Medulla oblongata (tissue), 1 donor: Measurements from ENCODE around the gene GZMB.
"Not testable (repeated sequence)": the region's sequence is repeated elsewhere in the genome, so short reads cannot be mapped to it uniquely, and the experiment has no call there.

Experiments used
- DNase-seq: peaks from one replicate; pipeline ENCODE4 v3.0.0-alpha.2; 2015; ENCODE audit errors: extremely low spot score

GZMB gene

DNA sequence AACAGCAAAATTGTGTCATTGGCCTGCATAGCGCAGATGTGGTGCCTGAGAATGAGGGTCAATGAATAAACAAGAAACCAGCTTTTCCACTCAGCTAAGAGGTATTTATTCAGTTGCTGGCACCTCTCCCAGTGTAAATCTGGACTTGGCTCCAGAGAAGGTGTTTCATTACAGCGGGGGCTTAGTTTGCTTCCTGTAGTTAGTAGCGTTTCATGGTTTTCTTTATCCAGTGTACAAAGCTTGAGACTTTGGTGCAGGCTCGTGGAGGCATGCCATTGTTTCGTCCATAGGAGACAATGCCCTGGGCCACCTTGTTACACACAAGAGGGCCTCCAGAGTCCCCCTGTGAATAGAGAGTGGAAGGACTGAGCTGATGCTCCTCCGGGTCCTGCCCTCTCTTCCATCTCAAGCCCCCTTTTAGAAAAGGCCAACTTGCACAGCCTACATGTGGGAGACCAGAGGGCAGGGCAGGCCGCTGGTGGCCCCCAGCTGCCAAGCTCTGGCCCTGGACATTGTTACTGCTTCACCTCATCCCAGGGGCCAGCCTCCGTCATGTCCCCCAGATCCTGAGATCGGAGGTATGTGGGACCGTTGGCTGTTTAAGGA is 3.0 kb downstream of the GZMB start:
- DNase-seq = no peak

DNA sequence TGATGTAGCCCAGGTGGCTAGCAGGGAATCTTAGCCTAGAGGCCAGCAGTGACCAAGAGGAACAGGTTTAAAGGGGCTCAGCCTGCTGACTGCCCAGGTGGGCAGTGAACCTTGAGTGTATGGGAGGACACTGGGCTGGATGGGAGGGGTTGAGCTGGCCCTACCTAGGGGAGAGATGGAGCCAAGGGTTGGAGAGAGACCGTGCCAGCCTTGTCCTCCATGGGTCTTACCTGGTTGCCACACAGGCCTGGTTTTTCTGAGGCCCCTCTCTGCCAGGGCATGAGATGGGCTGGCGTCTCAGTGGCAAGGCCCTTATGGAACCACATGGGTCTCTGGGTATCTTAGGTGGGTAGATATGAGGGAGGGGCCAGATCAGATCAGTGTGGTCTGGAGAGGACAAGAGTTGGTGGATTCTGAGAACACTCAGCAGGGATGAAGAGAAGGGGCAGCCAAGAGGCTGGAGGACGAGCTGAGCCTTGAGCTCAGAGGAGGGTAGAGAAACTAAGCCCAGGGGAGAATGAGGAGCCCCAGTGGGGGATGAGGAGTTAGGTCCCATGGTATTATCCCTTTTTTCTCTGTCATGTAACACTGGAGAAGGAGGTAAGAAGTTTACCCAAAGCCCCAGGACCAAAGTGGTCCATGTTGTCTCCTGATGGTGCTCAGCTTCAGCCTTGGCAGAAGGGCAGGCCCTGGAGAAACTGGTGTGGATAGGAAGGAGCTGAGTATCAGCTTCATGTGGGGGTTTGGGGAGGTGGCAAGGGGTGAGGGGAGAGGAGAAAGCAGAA is 3.7 kb downstream of the GZMB start:
- DNase-seq = no peak

DNA sequence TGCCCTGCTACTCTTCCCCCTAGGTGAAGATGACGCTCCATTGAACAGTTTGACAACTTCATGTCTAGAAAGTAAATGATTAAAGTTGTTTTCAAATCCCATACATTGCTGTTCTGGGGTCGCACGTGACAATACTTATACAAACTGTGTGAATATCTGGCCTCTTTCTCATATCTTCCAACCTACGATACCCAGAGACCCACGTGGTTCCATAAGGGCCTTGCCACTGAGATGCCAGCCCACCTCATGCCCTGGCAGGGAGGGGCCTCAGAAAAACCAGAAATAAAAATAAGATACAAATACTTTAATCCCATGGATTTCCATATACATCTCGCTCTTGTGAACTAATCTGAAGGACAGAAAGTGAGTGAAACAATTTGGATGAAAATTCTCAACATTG is 4.5 kb downstream of the GZMB start:
- DNase-seq = no peak

DNA sequence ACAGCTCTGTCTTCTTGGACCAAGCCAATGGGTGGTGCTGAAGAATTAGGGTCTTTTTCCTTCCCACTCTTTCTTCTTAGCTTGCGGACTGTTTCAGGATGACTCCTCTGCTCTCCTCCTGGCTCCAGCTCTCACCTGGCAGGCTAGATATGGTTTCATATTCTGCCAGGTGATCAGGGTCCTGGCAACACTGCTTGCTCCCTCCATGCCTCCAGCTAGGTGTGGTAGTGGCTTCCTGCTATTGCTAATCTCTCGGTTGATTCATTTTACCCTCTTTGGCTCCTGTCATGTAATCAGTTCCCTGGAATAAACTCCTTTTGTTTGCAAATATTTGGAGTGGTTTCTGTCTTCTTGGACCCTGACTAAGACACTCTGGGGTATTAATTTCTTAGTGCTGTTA is 20.2 kb downstream of the GZMB start:
- no peak for DNase-seq

DNA sequence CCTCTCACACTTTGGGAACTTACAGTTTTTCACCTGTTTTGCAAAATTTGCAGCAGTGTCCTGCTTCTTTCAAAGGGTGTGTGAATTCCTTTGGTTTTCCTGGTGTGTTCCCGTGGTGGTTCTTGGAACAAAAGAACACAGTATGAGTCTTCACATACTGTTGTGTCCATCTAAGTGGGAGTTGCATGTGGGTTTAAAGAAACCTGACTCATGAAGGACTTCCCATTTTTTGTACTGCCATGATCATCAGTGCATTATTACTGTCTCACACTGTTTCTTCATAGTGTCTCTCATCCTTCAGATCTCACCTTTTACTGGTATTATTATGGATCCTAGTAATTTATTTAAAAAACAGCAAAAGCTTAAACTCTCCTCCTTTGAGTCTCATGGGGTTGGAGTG is 20.7 kb downstream of the GZMB start:
- DNase-seq = no peak

DNA sequence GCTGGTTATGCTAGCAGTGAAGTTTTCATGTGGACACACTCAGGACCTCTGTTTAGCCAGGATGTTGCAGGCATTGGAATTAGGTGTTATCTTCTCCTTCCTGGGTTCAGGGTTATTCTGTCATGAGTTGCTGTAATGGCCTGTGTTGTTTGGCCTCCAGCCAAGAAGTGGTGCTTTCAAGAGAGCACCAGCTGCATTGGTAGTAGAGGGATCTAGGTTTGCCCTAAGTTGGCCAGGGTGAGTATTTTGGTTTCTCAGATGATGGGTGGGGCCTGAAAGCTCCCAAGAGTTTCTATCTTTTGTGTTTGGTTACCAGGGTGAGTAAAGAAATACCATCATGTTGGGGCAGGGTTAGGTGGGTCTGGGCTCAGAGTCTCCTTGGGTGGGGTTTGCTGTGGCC is 21.8 kb downstream of the GZMB start:
- DNase-seq = no peak

DNA sequence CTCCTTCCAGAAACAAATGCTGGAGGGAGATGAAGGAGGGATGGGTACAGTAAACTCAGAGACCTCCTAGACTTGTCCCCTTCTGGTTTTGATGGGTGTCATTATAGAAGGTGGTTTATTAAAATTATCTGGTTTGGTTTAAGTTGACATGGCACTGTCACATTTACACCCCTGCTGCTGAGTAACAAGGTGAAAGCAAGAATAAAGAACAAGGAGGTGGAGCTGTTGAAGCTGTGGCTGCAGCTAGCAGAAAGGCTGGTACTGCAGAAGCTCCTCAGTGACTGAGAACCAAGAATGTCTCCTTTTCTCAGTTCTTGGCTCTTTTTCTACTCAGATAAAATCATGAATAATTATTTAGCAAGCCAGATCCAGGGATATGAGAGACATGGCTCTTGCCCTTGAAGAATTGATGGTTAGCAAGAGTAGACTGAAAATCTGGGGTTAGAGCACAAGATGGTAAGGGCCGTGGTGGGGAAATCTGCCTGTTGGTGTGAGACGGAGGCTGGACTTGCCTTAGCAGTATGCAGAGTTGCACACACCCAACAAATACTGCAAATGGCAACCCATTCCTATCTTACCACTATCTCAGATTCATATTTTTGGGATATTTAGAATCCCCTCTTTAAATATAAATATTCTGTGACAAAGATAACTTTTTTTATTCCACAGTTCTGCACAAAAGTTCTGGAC is 24.2 kb downstream of the GZMB start, which contains the start of gene GZMH:
Gene GZMH, minus strand, starts transcription at position 31 of the 690 bp plus-strand sequence. CDS start 72 bp downstream, outside the sequence.
- DNase-seq = no peak

DNA sequence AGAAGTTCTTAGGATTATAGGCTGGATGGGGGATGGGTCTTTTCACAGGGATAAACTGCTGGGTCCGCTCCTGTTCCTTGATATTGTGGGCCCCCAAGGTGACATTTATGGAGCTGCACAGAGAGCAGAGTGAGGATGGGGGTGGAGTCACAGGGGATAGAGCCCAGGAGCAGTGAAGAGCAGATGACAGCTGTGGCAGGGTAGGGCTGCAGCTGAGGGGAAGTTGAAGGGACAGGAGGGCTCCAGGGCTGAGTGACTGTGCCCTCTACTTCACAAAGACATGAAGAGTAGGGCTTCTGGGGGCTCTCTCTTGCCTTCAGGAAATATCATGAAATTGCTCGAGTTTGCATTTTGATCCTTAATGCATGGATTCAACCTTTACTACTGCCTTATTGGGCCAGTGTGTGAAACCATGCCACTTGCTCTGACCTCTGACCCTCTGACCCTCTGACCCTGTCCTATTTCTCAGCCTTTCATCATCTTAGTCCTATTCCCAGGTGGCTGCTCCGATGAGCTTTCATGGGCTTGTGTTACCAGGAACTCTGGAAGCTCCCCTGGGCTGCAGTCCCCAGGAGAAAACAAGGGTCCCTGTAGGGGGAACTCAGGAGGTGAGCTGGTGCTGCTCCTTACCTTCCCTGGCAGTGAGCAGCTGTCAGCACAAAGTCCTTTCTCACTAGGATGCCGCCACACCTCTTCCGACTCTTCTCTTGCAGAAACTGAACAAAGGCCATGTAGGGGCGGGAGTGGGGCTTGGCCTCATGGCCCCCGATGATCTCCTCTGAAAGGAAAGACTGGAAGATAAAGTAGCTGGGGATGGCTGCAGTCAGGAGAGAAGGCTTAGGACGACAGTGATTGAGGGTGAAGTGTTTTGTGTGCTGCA is 26.1 kb downstream of the GZMB start:
- DNase-seq = no peak

DNA sequence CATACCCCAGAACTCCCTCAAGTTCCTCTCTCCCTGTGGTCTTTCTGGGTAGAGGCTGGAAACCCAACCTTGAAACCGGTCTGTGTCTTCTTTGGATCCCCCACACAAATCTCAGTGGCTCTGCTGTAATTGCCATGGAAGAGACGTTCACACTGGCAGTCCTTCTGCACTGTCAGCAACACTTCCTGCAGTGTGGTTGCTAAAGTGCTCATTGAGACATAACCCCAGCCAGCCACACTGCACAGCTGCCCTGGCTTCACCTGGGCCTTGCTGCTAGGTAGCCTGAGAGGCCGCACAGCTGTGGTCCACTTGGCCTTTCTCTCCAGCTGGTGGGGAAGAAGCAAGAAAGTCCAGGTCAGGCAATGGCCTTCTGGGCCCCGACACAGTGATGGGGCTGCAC is 26.9 kb downstream of the GZMB start:
- DNase-seq = no peak

DNA sequence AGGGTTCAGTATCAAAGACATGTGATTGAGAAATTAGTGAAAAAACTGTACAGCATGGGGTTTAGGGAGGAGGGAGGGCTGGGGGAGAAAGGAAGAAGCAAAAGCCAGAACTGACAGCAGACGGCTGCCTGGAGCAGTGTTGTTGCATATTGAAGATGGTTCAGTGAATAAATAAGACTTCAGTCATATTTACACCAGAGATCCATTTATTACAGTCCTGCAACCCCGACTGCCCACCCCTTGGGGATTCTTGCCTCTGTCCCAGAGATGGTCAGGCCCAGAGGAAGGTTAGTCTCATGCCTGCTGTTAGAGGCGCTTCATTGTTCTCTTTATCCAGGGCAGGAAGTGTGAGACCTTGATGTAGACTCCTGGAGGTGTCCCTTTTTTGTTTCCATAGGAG is 27.7 kb downstream of the GZMB start:
- no peak for DNase-seq

DNA sequence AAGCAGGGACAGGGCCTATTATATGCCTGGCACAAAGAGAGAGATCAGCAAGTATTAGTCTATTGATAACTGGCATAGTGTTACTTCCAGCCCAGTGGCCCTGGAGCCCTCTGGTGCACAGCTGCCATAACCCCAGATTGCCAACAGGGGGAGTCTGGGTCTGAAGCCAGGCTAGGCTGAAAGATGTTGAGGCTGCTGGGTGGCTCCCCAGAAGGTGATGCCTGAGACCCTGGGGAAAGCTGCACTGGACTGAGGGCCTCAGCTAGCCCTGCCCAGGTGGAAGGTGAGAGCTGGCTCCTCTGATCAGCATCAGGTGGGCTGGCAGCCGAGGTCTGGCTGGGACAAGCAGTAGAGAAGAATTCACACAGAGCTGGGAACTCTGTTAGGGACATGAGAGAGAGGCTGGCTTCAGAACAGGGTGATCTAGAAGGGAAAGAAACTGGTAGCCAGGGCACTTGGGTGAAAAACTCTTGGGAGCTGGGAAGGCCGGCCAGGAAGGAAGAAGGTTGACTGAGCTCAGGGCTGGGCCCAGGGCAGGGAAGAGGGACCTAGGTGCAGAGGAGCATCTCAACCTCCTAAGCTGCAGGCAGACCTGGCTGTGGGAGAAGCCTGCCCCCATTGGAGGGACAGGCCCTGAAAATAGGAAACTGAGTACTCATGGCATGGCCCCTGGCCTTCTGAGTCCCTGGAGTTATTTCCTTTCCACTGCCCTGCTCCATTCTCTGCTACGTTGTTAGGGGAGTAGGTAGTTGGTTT is 28.4 kb downstream of the GZMB start:
- peak; percentile 11 for DNase-seq

DNA sequence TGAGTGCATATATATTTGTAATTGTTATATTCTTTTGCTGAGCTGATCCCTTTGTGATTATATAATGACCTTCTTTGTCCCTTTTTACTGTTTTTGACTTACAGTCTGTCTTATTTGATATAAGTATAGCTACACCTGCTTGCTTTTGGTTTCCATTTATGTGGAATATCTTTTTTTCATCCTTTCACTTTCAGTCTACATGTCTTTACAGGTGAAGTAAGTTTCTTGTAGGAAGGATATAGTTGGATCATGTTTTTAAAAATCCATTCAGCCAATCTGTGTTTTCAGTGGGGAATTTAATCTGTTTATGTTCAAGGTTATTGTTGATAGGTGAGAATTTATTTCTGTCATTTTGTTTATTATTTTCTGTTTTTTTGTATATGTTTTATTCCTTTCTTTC is 36.6 kb downstream of the GZMB start:
- DNase-seq = no peak

DNA sequence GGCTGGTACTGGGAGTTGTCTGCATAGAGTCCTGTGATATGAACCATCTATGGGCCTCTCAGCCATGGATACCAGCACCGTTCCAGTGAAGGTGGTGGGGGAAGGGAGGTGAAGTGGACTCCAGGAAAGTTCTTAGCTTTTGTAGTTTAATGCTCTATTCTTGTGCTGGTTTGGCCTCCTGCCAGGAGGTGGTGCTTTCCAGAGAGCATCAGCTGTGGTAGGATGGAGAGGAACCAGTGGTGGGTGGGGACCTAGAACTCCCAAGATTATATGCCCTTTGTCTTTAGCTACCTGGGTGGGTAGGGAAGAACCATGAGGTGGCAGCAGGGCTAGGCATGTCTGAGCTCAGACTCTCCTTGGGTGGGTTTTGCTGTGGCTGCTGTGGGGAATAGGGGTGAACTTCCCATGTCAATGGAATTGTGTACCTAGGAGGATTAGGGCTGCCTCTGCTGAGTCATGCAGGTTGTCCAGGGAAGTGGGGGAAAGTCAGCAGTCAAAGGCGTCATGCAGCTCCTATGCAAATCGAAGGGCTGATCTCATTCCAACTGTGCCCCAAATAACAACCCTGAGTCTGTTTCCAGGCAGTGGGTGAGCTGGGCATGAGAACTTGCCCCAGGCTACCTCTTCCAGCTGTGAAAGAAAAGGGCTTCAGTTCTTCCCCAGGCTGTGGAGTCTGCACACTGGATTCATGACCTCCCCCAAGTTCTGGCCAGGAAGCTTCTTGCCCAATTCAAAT is 38.7 kb downstream of the GZMB start:
- DNase-seq = no peak

DNA sequence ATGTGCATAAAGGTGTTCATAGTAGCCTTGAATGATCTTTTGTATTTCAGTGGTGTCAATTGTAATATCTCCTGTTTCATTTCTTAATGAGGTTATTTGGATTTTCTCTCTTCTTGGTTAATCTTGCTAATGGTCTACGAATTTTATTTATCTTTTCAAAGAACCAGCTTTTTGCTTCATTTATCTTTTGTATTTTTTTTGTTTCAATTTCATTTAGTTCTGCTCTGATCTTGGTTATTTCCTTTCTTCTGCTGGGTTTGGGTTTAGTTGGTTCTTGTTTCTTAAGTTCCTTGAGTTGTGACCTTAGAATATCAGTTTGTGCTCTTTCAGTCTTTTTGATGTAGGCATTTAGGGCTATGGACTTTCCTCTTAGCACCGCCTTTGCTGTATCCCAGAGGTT is 43.0 kb downstream of the GZMB start:
- DNase-seq = not testable (repeated sequence)

DNA sequence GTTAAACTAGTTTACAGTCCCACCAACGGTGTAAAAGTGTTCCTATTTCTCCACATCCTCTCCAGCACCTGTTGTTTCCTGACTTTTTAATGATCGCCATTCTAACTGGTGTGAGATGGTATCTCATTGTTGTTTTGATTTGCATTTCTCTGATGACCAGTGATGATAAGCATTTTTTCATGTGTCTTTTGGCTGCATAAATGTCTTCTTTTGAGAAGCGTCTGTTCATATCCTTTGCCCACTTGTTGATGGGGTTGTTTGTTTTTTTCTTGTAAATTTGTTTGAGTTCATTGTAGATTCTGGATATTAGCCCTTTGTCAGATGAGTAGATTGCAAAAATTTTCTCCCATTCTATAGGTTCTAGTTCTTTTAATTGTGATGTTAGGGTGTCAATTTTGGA is 49.6 kb downstream of the GZMB start:
- DNase-seq = not testable (repeated sequence)
